ENCODE data around the gene C17orf100. TPM values are rescaled to one million over a fixed set of nuclear protein-coding genes. Genes with fewer than 3 reads are reported as not detected.

The C17orf100 gene
- total and polyA plus RNA-seq, 10 of the 15 experiments (the other 5 are each of a cell fraction or from before 2014, with no cell fraction given): 0.84 to 4.7 (median 1.8) TPM

- H3K27ac ChIP-seq (ENCODE audit: control insufficient read depth, insufficient read depth): no peak overlapping the region
- no peak for DNase-seq (ENCODE audit: low read depth, low spot score)
- SMC1A ChIA-PET (ENCODE audit: uncharacterized antibody, unreplicated experiment): no interaction called here
- CTCF ChIA-PET: no interaction called here
- peaks cover 0 to 1% of the 10 kb centered on the region in 2 experiments; a peak in 1 of 4 replicates for H3K27me3 ChIP-seq (replicated peaks in 1 of 2; ENCODE audit: control insufficient read depth in 2 of 2, insufficient read depth in 2 of 2, low read length in 1 of 2)
- RAD21 ChIA-PET (ENCODE audit: unreplicated experiment): no interaction called here
- H4K20me1 ChIP-seq (ENCODE audit: control insufficient read depth, insufficient read depth): no peaks in the 10 kb centered on the region
- no peak overlapping the region for H3K4me3 ChIP-seq
- whole genome bisulfite sequencing (ENCODE audit: insufficient coverage, insufficient replicate concordance, low lambda C conversion rate, missing lambda C conversion rate): 32% methylated on average over 5 of the region's 5 CpGs
- in situ Hi-C loops (cut with MboI): no loop called here
- POLR2A ChIA-PET: interaction anchor here (0.5 kb wide), 1 partner anchor 18 kb away, joined by 4 read pairs; no protein-coding TSS in a partner anchor
- H3K9me3 ChIP-seq (replicated peaks; ENCODE audit: control insufficient read depth, insufficient read depth, low read length): no peaks in the 10 kb centered on the region
- H3K79me2 ChIP-seq (ENCODE audit: control insufficient read depth, insufficient read depth, low read length): no peaks in the 10 kb centered on the region
- BruUV-seq (replicated peaks): no TSS peak
- TF ChIP-seq NKRF (conservative IDR thresholded peaks at IDR 0.05) (no peak), ZZZ3 (IDR thresholded peaks at IDR 0.05; ENCODE audit: control insufficient read depth, insufficient read length, low read depth) (no peak), ATF3 (IDR thresholded peaks at IDR 0.05; ENCODE audit: borderline replicate concordance, extremely low read depth, low read depth, low read length) (no peak)
- H3K4me1 ChIP-seq (ENCODE audit: control insufficient read depth, insufficient read depth, low read length): no peaks in the 10 kb centered on the region
- no peak for FAIRE-seq
- intact Hi-C loops (cut with micrococcal nuclease; ENCODE audit: unreplicated experiment): no loop called here
- no peaks in the 10 kb centered on the region for H3K36me3 ChIP-seq (ENCODE audit: control insufficient read depth in 2 of 2, insufficient read depth in 2 of 2, low read length in 1 of 2)
- H3K9ac ChIP-seq (ENCODE audit: control insufficient read depth, insufficient read depth, low read length): no peak overlapping the region
- no peak overlapping the region for H3K4me2 ChIP-seq (ENCODE audit: control insufficient read depth, insufficient read depth)
- ATAC-seq: no peak
- H2AFZ ChIP-seq (ENCODE audit: control insufficient read depth, low read depth, low read length): no peak overlapping the region
Measured at GRCh38 chr17:6696906-6697305, 45.3 kb downstream of the C17orf100 start.

- no peak for ATAC-seq
- 17% methylated on average over 11 of the region's 11 CpGs for WGBS (ENCODE audit: insufficient coverage, insufficient replicate concordance, low lambda C conversion rate, missing lambda C conversion rate)
- no peak for FAIRE-seq
- DNase-seq (ENCODE audit: low read depth, low spot score): no peak
- ChIA-PET RAD21 (ENCODE audit: unreplicated experiment) (no interaction called here), POLR2A (no interaction called here), SMC1A (ENCODE audit: uncharacterized antibody, unreplicated experiment) (no interaction called here), CTCF (interaction anchor here (1.4 kb wide), 1 partner anchor 31 kb away, joined by 3 read pairs; no protein-coding TSS in a partner anchor)
- no TSS peak for BruUV-seq (replicated peaks)
- intact Hi-C loops (cut with micrococcal nuclease; ENCODE audit: unreplicated experiment) (no loop called here), in situ Hi-C loops (cut with MboI) (no loop called here)
- Histone ChIP-seq H3K9me3 (replicated peaks; ENCODE audit: control insufficient read depth, insufficient read depth, low read length) (no peaks in the 10 kb centered on the region), H3K79me2 (ENCODE audit: control insufficient read depth, insufficient read depth, low read length) (no peaks in the 10 kb centered on the region), H3K9ac (ENCODE audit: control insufficient read depth, insufficient read depth, low read length) (no peak overlapping the region), H3K27ac (ENCODE audit: control insufficient read depth, insufficient read depth) (no peak overlapping the region), H3K4me2 (ENCODE audit: control insufficient read depth, insufficient read depth) (no peak overlapping the region), H3K36me3 (ENCODE audit: control insufficient read depth in 2 of 2, insufficient read depth in 2 of 2, low read length in 1 of 2) (no peaks in the 10 kb centered on the region), H2AFZ (ENCODE audit: control insufficient read depth, low read depth, low read length) (no peak overlapping the region), H3K4me1 (ENCODE audit: control insufficient read depth, insufficient read depth, low read length) (no peaks in the 10 kb centered on the region), H4K20me1 (ENCODE audit: control insufficient read depth, insufficient read depth) (no peaks in the 10 kb centered on the region), H3K4me3 (no peak overlapping the region), H3K27me3 (replicated peaks in 1 of 2; ENCODE audit: control insufficient read depth in 2 of 2, insufficient read depth in 2 of 2, low read length in 1 of 2) (peaks cover 0 to 1% of the 10 kb centered on the region in 2 experiments; a peak in 2 of 4 replicates)
- no peak for TF ChIP-seq CUX1 (IDR thresholded peaks at IDR 0.05; ENCODE audit: insufficient replicate concordance, low read depth, low read length)
- no peak for TF ChIP-seq YBX1 (IDR thresholded peaks at IDR 0.05)
- TF ChIP-seq KLF5 (IDR thresholded peaks at IDR 0.05; ENCODE audit: partially characterized antibody): no peak
- no peak for TF ChIP-seq ZNF274 (IDR thresholded peaks at IDR 0.05; ENCODE audit: insufficient read depth, insufficient read length)
- no peak for TF ChIP-seq RUNX3 (IDR thresholded peaks at IDR 0.05; ENCODE audit: low read length)
- no peak for TF ChIP-seq HDAC2 (IDR thresholded peaks at IDR 0.05)
- no peak for TF ChIP-seq TCF7 (IDR thresholded peaks at IDR 0.05; ENCODE audit: borderline replicate concordance)
- TF ChIP-seq ZNF622 (IDR thresholded peaks at IDR 0.05): no peak
Measured at GRCh38 chr17:6698004-6698403, 46.4 kb downstream of the C17orf100 start.
